ENCODE results near the gene OXER1. TPM values are rescaled to one million over a fixed set of nuclear protein-coding genes. Genes with fewer than 3 reads are reported as not detected.
A peak's percentile ranks its signal among the peaks of the same experiment; 100 is the strongest.

OXER1 gene
- total and polyA plus RNA-seq, 12 donors: 0.16 to 11.2 (median 1.5) TPM; not detected in 1

DNA sequence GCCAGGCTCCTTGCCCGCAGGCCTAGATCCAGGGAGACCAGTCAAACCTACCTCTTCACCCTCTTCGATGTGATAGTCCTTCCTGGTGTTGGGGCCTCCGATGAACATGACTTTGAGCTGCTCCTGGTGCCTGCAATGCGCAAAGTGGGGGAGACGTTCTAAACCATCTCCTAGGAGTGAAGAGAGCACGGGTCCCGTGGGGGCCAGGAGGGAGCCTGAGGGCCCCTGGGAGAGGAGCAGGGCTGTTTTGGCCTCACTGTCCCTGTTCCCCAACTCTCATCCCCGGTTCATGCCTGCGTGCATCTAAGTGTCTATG lies 24.5 kb upstream of the OXER1 start:
- no peak overlapping the region for H3K27ac ChIP-seq
- H3K27me3 ChIP-seq: no peaks in the 10 kb centered on the region
- H3K4me1 ChIP-seq (replicated peaks in 1 of 2): peaks cover 0 to 3% of the 10 kb centered on the region in 2 donors
- intact Hi-C loops (cut with DNase I): no loop called here
- H3K4me3 ChIP-seq: no peak overlapping the region
- WGBS, 4 donors: 70 to 84% (median 78%) methylated on average over 4 to 9 of the region's 9 CpGs
- no peaks in the 10 kb centered on the region for H3K9me3 ChIP-seq (replicated peaks in 1 of 3)
- TF ChIP-seq POLR2A (IDR thresholded peaks at IDR 0.05): no peak
- no peak for TF ChIP-seq CTCF (IDR thresholded peaks at IDR 0.05)
- H3K36me3 ChIP-seq (replicated peaks in 1 of 2): no peaks in the 10 kb centered on the region
- DNase-seq: peak in 1 of 7 donors; percentile 27

GRCh38 chr2:42787788-42788477 lies 24.0 kb upstream of the OXER1 start:
- Histone ChIP-seq H3K27ac (no peak overlapping the region), H3K36me3 (replicated peaks in 1 of 2) (no peaks in the 10 kb centered on the region), H3K9me3 (replicated peaks in 1 of 3) (no peaks in the 10 kb centered on the region), H3K27me3 (no peaks in the 10 kb centered on the region), H3K4me1 (replicated peaks in 1 of 2) (no peaks in the 10 kb centered on the region), H3K4me3 (no peak overlapping the region)
- intact Hi-C loops (cut with DNase I): no loop called here
- no peak for DNase-seq
- TF ChIP-seq POLR2A (IDR thresholded peaks at IDR 0.05): no peak
- TF ChIP-seq CTCF (IDR thresholded peaks at IDR 0.05): no peak
- 77 to 98% (median 83%) methylated on average over 7 to 12 of the region's 12 CpGs for WGBS, 4 donors

DNA sequence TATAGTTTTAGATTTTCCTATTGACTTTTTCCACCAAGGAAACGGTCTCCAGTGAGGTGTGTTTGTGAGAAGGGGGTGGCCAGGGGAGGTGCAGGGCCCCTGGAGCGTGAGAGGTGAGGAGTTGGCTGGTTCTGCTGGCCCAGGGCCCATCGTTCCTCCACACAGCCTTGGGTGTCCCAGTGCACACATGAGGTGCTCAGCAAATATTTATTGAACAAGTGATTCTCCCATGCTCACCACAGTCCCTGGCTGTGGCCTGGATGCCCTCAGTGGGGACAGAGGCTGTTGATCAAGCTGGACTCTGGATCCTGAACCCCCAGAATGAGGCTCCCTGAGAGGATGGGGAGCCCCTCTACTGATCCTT lies 23.5 kb upstream of the OXER1 start:
- intact Hi-C loops (cut with DNase I): no loop called here
- WGBS, 4 donors: 89 to 97% (median 95%) methylated on average over 3 of the region's 3 CpGs
- Histone ChIP-seq H3K36me3 (replicated peaks in 1 of 2) (no peaks in the 10 kb centered on the region), H3K27ac (no peak overlapping the region), H3K4me1 (replicated peaks in 1 of 2) (no peaks in the 10 kb centered on the region), H3K9me3 (replicated peaks in 1 of 3) (no peaks in the 10 kb centered on the region), H3K4me3 (no peak overlapping the region), H3K27me3 (no peaks in the 10 kb centered on the region)
- TF ChIP-seq CTCF (IDR thresholded peaks at IDR 0.05): no peak
- TF ChIP-seq POLR2A (IDR thresholded peaks at IDR 0.05): no peak
- DNase-seq: peak in 1 of 7 donors; percentile 25

DNA sequence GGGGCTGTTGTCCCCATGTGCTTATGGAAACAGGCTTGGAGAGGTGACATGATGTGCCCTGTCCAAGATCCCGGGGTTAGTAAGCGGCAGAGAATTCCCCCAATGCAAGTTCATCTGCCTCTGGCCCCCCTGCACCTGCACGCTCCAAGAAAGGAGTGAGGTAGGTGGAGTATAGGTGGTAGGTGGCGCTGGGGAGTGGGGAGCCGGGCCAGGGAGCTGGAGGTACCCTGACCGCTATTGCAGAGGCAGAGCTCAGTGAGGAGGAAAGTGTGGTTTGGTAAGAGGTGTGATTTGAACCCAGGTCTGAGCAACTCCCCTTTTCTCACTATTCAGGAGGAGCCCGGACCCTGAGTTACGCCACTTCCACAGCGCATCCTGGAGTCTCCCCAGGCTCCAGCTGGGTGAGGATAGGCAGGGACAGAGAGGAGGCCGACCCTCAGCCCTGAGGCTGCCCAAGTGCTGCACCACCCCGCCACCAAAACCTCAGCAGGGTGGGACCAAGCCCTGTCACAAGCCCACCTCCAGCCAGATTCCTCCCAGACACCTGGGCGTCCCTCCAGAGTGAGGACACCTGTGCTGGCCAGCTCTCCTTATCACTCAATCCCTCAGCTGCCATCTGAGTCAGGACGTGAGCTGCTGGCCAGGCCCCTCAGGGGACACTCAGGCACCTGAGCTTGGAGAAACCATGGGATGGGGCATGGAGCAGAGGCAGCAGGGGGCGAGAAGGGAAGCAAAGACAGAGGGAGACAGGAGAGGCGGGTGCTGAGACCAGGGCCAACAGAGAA lies 22.8 kb upstream of the OXER1 start:
- Histone ChIP-seq H3K4me1 (replicated peaks in 1 of 2) (no peaks in the 10 kb centered on the region), H3K4me3 (no peak overlapping the region), H3K36me3 (replicated peaks in 1 of 2) (no peaks in the 10 kb centered on the region), H3K27ac (no peak overlapping the region), H3K27me3 (no peaks in the 10 kb centered on the region), H3K9me3 (replicated peaks in 1 of 3) (no peaks in the 10 kb centered on the region)
- DNase-seq: peak in 1 of 7 donors; percentile 29
- intact Hi-C loops (cut with DNase I): no loop called here
- no peak for TF ChIP-seq CTCF (IDR thresholded peaks at IDR 0.05)
- TF ChIP-seq POLR2A (IDR thresholded peaks at IDR 0.05): no peak
- 83 to 89% (median 86%) methylated on average over 9 to 15 of the region's 15 CpGs for WGBS, 4 donors
